GM21423 (cell line): ENCODE data around the gene CEACAM16.

Experiments
- ATAC-seq: cut with Tn5 transposase; IDR thresholded peaks from one replicate; pipeline ENCODE4 v1.9.1; 2021; ENCODE audit warnings: mild to moderate bottlenecking, moderate library complexity; ENCODE audit not compliant: unreplicated experiment

CEACAM16 gene

DNA sequence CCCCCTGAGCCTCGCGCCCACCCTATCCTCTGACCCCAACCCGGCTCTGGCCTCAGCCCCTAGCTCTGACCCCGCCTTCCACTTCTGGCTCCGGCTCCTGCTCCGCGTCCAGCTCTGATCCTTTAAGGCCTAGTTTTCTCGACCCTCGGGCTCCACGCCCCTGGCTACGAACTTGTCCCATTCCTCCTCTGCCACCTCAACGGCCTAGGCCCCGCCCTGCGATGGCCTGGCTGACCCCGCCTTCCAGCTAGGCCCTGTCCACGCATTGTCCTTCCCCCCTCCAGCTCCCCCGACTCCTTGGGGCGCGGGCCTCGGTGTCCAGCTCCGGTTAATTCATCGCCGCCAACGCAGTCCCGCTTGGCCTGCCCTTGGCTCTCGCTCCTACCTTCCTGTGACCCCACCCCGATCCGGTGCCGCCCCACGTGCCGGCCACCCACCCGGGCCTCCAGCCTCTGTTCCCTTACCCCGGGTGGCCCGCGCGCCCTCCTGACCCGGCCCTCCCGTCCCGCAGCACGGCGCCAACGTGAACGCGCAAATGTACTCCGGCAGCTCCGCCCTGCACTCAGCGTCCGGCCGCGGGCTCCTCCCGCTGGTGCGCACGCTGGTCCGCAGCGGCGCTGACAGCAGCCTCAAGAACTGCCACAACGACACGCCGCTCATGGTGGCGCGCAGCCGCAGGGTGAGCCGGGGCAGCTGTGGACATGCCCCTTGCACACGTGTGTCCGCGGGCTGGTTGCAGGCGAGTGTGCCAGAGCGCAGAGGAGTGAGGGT is 59.0 kb downstream of the CEACAM16 start:
- ATAC-seq, result no peak

DNA sequence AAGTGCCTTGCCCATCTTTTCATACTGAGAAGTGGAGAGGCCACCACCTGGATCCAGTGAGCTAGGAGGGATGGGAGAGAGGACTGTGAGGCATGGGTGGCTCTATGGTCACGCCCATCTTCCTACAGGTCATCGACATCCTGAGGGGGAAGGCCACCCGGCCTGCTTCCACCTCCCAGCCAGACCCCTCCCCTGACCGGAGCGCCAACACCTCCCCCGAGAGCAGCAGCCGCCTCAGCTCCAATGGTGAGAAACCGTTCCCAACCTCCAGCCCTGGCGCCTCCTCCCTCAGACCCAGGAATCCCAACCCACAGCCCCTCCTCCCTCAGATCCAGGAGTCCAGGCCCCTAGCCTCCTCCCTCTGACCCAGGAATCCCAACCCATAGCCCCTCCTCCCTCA is 59.6 kb downstream of the CEACAM16 start:
- no peak for ATAC-seq

- ATAC-seq, result no peak
Measured at GRCh38 chr19:44759083-44759804, 60.3 kb downstream of the CEACAM16 start.
